ENCODE results near the gene CKB.

DNA sequence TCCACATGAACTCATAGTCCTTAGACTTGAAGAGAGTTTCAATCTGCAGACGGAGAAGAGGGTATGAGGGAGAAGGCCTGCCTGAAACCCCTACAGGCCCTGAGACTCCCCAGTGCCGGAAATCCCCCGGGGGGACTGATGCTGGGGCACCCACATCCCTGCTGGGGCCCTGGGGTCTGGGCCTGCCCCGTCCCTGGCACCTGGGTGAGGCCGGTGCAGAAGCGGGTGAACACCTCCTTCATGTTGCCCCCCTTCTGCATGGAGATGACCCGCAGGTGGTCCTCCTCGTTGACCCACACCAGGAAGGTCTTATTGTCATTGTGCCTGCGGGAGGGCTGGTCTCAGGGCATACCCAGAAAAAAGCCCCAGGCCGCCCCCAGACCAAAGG, 2.4 kb downstream of the CKB start:
- TF ChIP-seq, protein P1, sequence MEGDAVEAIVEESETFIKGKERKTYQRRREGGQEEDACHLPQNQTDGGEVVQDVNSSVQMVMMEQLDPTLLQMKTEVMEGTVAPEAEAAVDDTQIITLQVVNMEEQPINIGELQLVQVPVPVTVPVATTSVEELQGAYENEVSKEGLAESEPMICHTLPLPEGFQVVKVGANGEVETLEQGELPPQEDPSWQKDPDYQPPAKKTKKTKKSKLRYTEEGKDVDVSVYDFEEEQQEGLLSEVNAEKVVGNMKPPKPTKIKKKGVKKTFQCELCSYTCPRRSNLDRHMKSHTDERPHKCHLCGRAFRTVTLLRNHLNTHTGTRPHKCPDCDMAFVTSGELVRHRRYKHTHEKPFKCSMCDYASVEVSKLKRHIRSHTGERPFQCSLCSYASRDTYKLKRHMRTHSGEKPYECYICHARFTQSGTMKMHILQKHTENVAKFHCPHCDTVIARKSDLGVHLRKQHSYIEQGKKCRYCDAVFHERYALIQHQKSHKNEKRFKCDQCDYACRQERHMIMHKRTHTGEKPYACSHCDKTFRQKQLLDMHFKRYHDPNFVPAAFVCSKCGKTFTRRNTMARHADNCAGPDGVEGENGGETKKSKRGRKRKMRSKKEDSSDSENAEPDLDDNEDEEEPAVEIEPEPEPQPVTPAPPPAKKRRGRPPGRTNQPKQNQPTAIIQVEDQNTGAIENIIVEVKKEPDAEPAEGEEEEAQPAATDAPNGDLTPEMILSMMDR (IDR thresholded peaks at IDR 0.05) = no peak
- no peak for TF ChIP-seq POLR2A (IDR thresholded peaks at IDR 0.05; ENCODE audit: low read length)
- TF ChIP-seq ZFP36 (IDR thresholded peaks at IDR 0.05; ENCODE audit: borderline replicate concordance, partially characterized antibody) = no peak
- TF ChIP-seq CHD2 (IDR thresholded peaks at IDR 0.05; ENCODE audit: low read length, partially characterized antibody) = no peak
- TF ChIP-seq BHLHE40 (IDR thresholded peaks at IDR 0.05; ENCODE audit: low read depth, low read length) = no peak
- TF ChIP-seq FOSB (CRISPR knock-in tag; IDR thresholded peaks at IDR 0.05) = no peak
- TF ChIP-seq KDM1A (IDR thresholded peaks at IDR 0.05; ENCODE audit: low read depth) = no peak
- TF ChIP-seq TP53 (CRISPR knock-in tag; IDR thresholded peaks at IDR 0.05) = no peak
- TF ChIP-seq NR3C1 (IDR thresholded peaks at IDR 0.05) = no peak
- no peak for TF ChIP-seq MAZ (IDR thresholded peaks at IDR 0.05; ENCODE audit: borderline replicate concordance, low read depth, low read length)
- TF ChIP-seq, protein P2, sequence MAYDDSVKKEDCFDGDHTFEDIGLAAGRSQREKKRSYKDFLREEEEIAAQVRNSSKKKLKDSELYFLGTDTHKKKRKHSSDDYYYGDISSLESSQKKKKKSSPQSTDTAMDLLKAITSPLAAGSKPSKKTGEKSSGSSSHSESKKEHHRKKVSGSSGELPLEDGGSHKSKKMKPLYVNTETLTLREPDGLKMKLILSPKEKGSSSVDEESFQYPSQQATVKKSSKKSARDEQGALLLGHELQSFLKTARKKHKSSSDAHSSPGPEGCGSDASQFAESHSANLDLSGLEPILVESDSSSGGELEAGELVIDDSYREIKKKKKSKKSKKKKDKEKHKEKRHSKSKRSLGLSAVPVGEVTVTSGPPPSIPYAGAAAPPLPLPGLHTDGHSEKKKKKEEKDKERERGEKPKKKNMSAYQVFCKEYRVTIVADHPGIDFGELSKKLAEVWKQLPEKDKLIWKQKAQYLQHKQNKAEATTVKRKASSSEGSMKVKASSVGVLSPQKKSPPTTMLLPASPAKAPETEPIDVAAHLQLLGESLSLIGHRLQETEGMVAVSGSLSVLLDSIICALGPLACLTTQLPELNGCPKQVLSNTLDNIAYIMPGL (CRISPR knock-in tag; IDR thresholded peaks at IDR 0.05; ENCODE audit: borderline replicate concordance) = no peak
- no peak for TF ChIP-seq CBX2 (IDR thresholded peaks at IDR 0.05; ENCODE audit: borderline replicate concordance, low read depth)
- TF ChIP-seq RAD21 (conservative IDR thresholded peaks at IDR 0.05 in 1 of 2, IDR thresholded peaks at IDR 0.05 in 1 of 2) = no peak

All from A549 (cell line).